HCT116 (cell line): ENCODE results near the gene PPP2R5C. TPM values are rescaled to one million over a fixed set of nuclear protein-coding genes. Genes with fewer than 3 reads are reported as not detected.

Experiments used
- ATAC-seq: fragments of 200-7000 bp; cut with Tn5 transposase; 2 replicates; pipeline ENCODE4 v1.9.1; 2020; ENCODE audit warnings: mild to moderate bottlenecking, moderate library complexity
- BruUV-seq: library from RNA; stranded (reverse); fragments of 400-500 nt; replicated peaks from 2 replicates; lab custom pipeline; 2021; lab: Mats Ljungman, UMichigan
- CTCF ChIA-PET: fragments of 300-600 bp; sonication (Branson Sonifier 250); formaldehyde crosslinking; loops from one replicate; lab custom pipeline; 2021; ENCODE audit warnings: antibody characterized with exemption; lab: Charles Lee
- POLR2A ChIA-PET: fragments of 300-600, 350-600 bp; sonication (Branson Sonifier 250); formaldehyde crosslinking; loops from one replicate; lab custom pipeline; 2021; ENCODE audit warnings: antibody characterized with exemption; lab: Charles Lee
- RAD21 ChIA-PET, 2 experiments: fragments of 300-600 bp; sonication (Branson Sonifier 250); formaldehyde crosslinking; loops; one replicate each; lab custom pipeline; 2023; ENCODE audit warnings: low total read pairs in 2 of 2; ENCODE audit not compliant: uncharacterized antibody in 2 of 2, unreplicated experiment in 2 of 2, low non-redundant PET in 1 of 2; lab: Charles Lee
- DNase-seq: peaks from one replicate; pipeline ENCODE4 v3.0.0-alpha.2; 2010; ENCODE audit warnings: low read depth, low spot score
- H2AFZ ChIP-seq: fragments of 200-600 bp; shearing (Covaris generic), sonication (generic); 2 replicates; pipeline ENCODE4 v1.6.1; 2017; ENCODE audit warnings: low read depth, mixed run types, mixed read lengths, antibody characterized with exemption, low read length; ENCODE audit not compliant: poor library complexity, severe bottlenecking
- H3K27ac ChIP-seq: 2 replicates; pipeline ENCODE4 v1.5.1; 2012; ENCODE audit warnings: low read depth, low read length
- H3K27me3 ChIP-seq: fragments of 200-600 bp; sonication (generic); 2 replicates; pipeline ENCODE4 v1.6.1; 2016; ENCODE audit warnings: mixed run types, low read length, mixed read lengths; ENCODE audit not compliant: insufficient read depth
- H3K36me3 ChIP-seq, 2 experiments: fragments of 200-500 bp in 1 of 2; fragments of 200-600 bp in 1 of 2; sonication (Bioruptor generic) in 1 of 2; sonication (generic) in 1 of 2; 2 replicates each; pipeline versions ENCODE4 v1.5.1 to v1.6.1; 2014 to 2016; ENCODE audit warnings: low read length in 2 of 2, inconsistent platforms in 1 of 2, mixed read lengths in 1 of 2, mixed run types in 1 of 2; ENCODE audit not compliant: insufficient read depth in 2 of 2, control insufficient read depth in 1 of 2
- H3K4me1 ChIP-seq, 2 experiments: fragments of 200-600 bp in 1 of 2; sonication (generic) in 1 of 2; 2 replicates each; pipeline versions ENCODE4 v1.5.1 to v1.6.1; 2012 to 2017; ENCODE audit warnings: low read length in 2 of 2, inconsistent platforms in 1 of 2, mild to moderate bottlenecking in 1 of 2, mixed read lengths in 1 of 2, mixed run types in 1 of 2, moderate library complexity in 1 of 2; ENCODE audit not compliant: insufficient read depth in 2 of 2, control insufficient read depth in 1 of 2
- H3K4me2 ChIP-seq: fragments of 200-600 bp; sonication (generic); 2 replicates; pipeline ENCODE4 v1.6.1; 2017; ENCODE audit warnings: mixed run types, low read length, mixed read lengths
- H3K4me3 ChIP-seq, 2 experiments: fragments of 200-600 bp in 1 of 2; sonication (generic) in 1 of 2; replicated peaks in 1 of 2; 2 replicates each; pipeline ENCODE4 v1.5.1; 2011 to 2016; ENCODE audit warnings: low read length in 2 of 2, control low read depth in 1 of 2, low read depth in 1 of 2, mild to moderate bottlenecking in 1 of 2, mixed read lengths in 1 of 2, mixed run types in 1 of 2
- H3K79me2 ChIP-seq: fragments of 200-600 bp; sonication (generic); 2 replicates; pipeline ENCODE4 v1.6.1; 2017; ENCODE audit warnings: mild to moderate bottlenecking, mixed run types, low read length, moderate library complexity, mixed read lengths; ENCODE audit not compliant: insufficient read depth
- H3K9ac ChIP-seq: fragments of 200-600 bp; sonication (generic); 2 replicates; pipeline ENCODE4 v1.6.1; 2016; ENCODE audit warnings: low read length, mixed read lengths
- H3K9me2 ChIP-seq: fragments of 200-600 bp; sonication (generic), shearing (Covaris generic); 2 replicates; pipeline ENCODE4 v1.6.1; 2017; ENCODE audit warnings: mixed run types, mild to moderate bottlenecking, moderate library complexity; ENCODE audit not compliant: insufficient read depth
- H3K9me3 ChIP-seq, 2 experiments: fragments of 200-500 bp in 1 of 2; fragments of 200-600 bp in 1 of 2; sonication (Bioruptor generic) in 1 of 2; sonication (generic) in 1 of 2; 2 replicates each; pipeline ENCODE4 v1.6.1; 2014 to 2017; ENCODE audit warnings: low read length in 2 of 2, mixed read lengths in 2 of 2, inconsistent platforms in 1 of 2, low read depth in 1 of 2, mild to moderate bottlenecking in 1 of 2, mixed run types in 1 of 2, moderate library complexity in 1 of 2; ENCODE audit not compliant: control insufficient read depth in 1 of 2, insufficient read depth in 1 of 2
- H4K20me1 ChIP-seq: fragments of 200-600 bp; sonication (generic), shearing (Covaris generic); 2 replicates; pipeline ENCODE4 v1.6.1; 2017; ENCODE audit warnings: mixed run types, mild to moderate bottlenecking, moderate library complexity; ENCODE audit not compliant: insufficient read depth
- CBX3 ChIP-seq: IDR thresholded peaks from 2 replicates; pipeline ENCODE4 v1.6.1; 2012; ENCODE audit warnings: low read depth
- CEBPB ChIP-seq: IDR thresholded peaks from 2 replicates; pipeline ENCODE4 v1.6.1; 2012; ENCODE audit warnings: low read depth
- EGR1 ChIP-seq: IDR thresholded peaks from 2 replicates; pipeline ENCODE4 v1.6.1; 2012; ENCODE audit warnings: low read depth
- EZH2 ChIP-seq: fragments of 200-600 bp; sonication (generic); IDR thresholded peaks from 2 replicates; pipeline ENCODE4 v1.6.1; 2017; ENCODE audit warnings: antibody characterized with exemption, mixed run types
- RAD21 ChIP-seq: IDR thresholded peaks from 2 replicates; pipeline ENCODE4 v1.6.1; 2012; ENCODE audit warnings: low read depth, mild to moderate bottlenecking
- SIN3A ChIP-seq: IDR thresholded peaks from 2 replicates; pipeline ENCODE4 v1.6.1; 2012; ENCODE audit warnings: low read depth
- SRF ChIP-seq: IDR thresholded peaks from 2 replicates; pipeline ENCODE4 v1.6.1; 2012; ENCODE audit warnings: low read depth
- YY1 ChIP-seq: IDR thresholded peaks from 2 replicates; pipeline ENCODE4 v1.6.1; 2011; ENCODE audit warnings: low read length, low read depth, moderate library complexity, mild to moderate bottlenecking; ENCODE audit not compliant: insufficient replicate concordance; ENCODE audit errors: extremely low read depth
- ZFX ChIP-seq: fragments of 450-650 bp; IDR thresholded peaks from 2 replicates; pipeline ENCODE4 v1.6.1; 2017
- ZNF274 ChIP-seq: fragments of 200-500 bp; sonication (Bioruptor generic); IDR thresholded peaks from 2 replicates; pipeline ENCODE4 v1.6.1; 2014; ENCODE audit warnings: mild to moderate bottlenecking, low read depth, low read length, inconsistent platforms
- intact Hi-C: fragments of 100-400 bp; cut with micrococcal nuclease; formaldehyde crosslinking; loops from 2 replicates; pipeline ENCODE4 v1.10.0; 2022
- total RNA-seq: library from RNA; stranded (reverse); gene quantifications from one replicate; pipeline ENCODE4 v1.2.1, GENCODE V29; 2021; ENCODE audit not compliant: unreplicated experiment
- TF ChIP-seq, protein P1 (sequence below): IDR thresholded peaks from 2 replicates; pipeline ENCODE4 v1.6.1; 2012; ENCODE audit warnings: low read depth

Gene PPP2R5C
- total RNA-seq, 1 experiment from 2014 or later = 117 TPM

DNA sequence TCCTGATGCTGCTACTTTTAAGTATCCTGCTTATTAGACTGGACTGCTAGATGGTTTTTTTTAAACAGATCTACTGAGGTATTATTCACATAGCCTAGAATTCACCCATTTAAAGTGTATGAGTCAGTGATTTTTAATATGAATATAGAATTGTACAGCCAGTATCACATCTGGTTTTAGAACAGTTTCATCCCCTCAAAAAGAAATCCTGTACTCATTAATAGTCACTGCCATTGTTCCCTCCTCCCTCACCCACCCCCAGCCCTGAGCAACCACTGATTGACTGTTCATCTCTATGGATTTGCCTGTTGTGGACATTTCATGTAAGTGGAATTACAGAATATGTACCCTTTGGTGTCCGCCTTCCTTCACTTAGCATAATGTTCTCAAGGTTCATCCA, 98.4 kb downstream of the PPP2R5C start (continued):
- TF ChIP-seq, protein P1, sequence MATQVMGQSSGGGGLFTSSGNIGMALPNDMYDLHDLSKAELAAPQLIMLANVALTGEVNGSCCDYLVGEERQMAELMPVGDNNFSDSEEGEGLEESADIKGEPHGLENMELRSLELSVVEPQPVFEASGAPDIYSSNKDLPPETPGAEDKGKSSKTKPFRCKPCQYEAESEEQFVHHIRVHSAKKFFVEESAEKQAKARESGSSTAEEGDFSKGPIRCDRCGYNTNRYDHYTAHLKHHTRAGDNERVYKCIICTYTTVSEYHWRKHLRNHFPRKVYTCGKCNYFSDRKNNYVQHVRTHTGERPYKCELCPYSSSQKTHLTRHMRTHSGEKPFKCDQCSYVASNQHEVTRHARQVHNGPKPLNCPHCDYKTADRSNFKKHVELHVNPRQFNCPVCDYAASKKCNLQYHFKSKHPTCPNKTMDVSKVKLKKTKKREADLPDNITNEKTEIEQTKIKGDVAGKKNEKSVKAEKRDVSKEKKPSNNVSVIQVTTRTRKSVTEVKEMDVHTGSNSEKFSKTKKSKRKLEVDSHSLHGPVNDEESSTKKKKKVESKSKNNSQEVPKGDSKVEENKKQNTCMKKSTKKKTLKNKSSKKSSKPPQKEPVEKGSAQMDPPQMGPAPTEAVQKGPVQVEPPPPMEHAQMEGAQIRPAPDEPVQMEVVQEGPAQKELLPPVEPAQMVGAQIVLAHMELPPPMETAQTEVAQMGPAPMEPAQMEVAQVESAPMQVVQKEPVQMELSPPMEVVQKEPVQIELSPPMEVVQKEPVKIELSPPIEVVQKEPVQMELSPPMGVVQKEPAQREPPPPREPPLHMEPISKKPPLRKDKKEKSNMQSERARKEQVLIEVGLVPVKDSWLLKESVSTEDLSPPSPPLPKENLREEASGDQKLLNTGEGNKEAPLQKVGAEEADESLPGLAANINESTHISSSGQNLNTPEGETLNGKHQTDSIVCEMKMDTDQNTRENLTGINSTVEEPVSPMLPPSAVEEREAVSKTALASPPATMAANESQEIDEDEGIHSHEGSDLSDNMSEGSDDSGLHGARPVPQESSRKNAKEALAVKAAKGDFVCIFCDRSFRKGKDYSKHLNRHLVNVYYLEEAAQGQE = no peak
- TF ChIP-seq YY1 (no peak), EZH2 (no peak), ZNF274 (no peak), EGR1 (no peak)

DNA sequence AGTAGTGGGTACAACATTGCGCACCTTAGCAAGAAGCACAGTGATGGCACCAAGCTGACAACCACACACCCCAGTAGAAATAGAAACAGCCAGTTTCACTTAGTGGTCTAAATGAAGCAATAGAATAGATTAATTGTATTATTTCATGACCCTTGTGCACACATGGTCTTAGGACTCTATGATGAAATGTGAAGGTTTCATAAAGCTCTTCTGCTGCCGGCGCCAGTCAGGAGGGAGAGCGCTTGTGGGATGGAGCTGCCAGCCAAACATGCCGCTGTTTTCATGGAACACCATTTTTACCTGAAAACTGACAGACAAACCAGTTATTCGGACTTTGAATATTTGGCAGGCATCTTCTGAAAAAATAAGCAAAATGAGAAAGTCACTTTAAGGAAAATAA, 100.0 kb downstream of the PPP2R5C start:
- ChIA-PET POLR2A (no interaction called here), CTCF (no interaction called here), RAD21 (no interaction called here)
- BruUV-seq = no TSS peak
- H3K9me2 ChIP-seq = no peaks in the 10 kb centered on the region
- H3K4me3 ChIP-seq = no peak overlapping the region
- TF ChIP-seq CEBPB = no peak
- no peak for TF ChIP-seq RAD21
- no peak for TF ChIP-seq CBX3
- no peak for TF ChIP-seq SIN3A
- TF ChIP-seq ZFX = no peak
- no peak for TF ChIP-seq SRF
- no peak for ATAC-seq
- intact Hi-C loops = no loop called here
- no peak overlapping the region for H3K4me2 ChIP-seq
- no peak overlapping the region for H2AFZ ChIP-seq
- H3K27me3 ChIP-seq = no peaks in the 10 kb centered on the region
- no peak for DNase-seq
- H3K27ac ChIP-seq = no peak overlapping the region
- no peaks in the 10 kb centered on the region for H3K9me3 ChIP-seq
- H3K36me3 ChIP-seq = peaks cover 2 to 3% of the 10 kb centered on the region in 2 experiments; a peak in 1 of 4 replicates
- peaks cover 21% of the 10 kb centered on the region for H3K79me2 ChIP-seq
- H4K20me1 ChIP-seq = no peaks in the 10 kb centered on the region
- no peaks in the 10 kb centered on the region; a peak in 1 of 4 replicates for H3K4me1 ChIP-seq
- no peak overlapping the region for H3K9ac ChIP-seq
